ENCODE results near the gene PRMT9.

PRMT9 gene

GRCh38 chr4:147678796-147679549 is 5.0 kb downstream of the PRMT9 start:
- DNase-seq (ENCODE audit: low spot score): no peak

- no peak for DNase-seq (ENCODE audit: low spot score)
Measured at GRCh38 chr4:147678106-147678505, 5.9 kb downstream of the PRMT9 start.

GRCh38 chr4:147674496-147674895 is 9.5 kb downstream of the PRMT9 start:
- DNase-seq (ENCODE audit: low spot score): no peak

GRCh38 chr4:147674073-147674472 is 9.9 kb downstream of the PRMT9 start:
- DNase-seq (ENCODE audit: low spot score): no peak

- DNase-seq (ENCODE audit: low spot score): no peak
Measured at GRCh38 chr4:147658501-147658900, 25.5 kb downstream of the PRMT9 start.

GRCh38 chr4:147655639-147656038 is 28.3 kb downstream of the PRMT9 start:
- DNase-seq (ENCODE audit: low spot score): no peak

GRCh38 chr4:147651563-147651962 is 32.4 kb downstream of the PRMT9 start:
- no peak for DNase-seq (ENCODE audit: low spot score)

- DNase-seq (ENCODE audit: low spot score): no peak
Measured at GRCh38 chr4:147648656-147649055, 35.3 kb downstream of the PRMT9 start.

- DNase-seq (ENCODE audit: low spot score): no peak
Measured at GRCh38 chr4:147645099-147645498, 38.9 kb downstream of the PRMT9 start.

- peak; percentile 1 for DNase-seq (ENCODE audit: low spot score)
Measured at GRCh38 chr4:147644471-147644870, 39.5 kb downstream of the PRMT9 start.

- DNase-seq (ENCODE audit: low spot score): no peak
Measured at GRCh38 chr4:147643616-147644015, 40.3 kb downstream of the PRMT9 start.

GRCh38 chr4:147640331-147640730 is 43.6 kb downstream of the PRMT9 start:
- DNase-seq (ENCODE audit: low spot score): no peak

- DNase-seq (ENCODE audit: low spot score): no peak
Measured at GRCh38 chr4:147639388-147639787, 44.6 kb downstream of the PRMT9 start.

- DNase-seq (ENCODE audit: low spot score): no peak
Measured at GRCh38 chr4:147638942-147639341, 45.0 kb downstream of the PRMT9 start.

- no peak for DNase-seq (ENCODE audit: low spot score)
Measured at GRCh38 chr4:147638365-147638764, 45.6 kb downstream of the PRMT9 start.

GRCh38 chr4:147635348-147635747 is 48.6 kb downstream of the PRMT9 start:
- DNase-seq (ENCODE audit: low spot score): no peak

GRCh38 chr4:147633643-147634042 is 50.3 kb downstream of the PRMT9 start:
- DNase-seq (ENCODE audit: low spot score): no peak

GRCh38 chr4:147633113-147633512 is 50.9 kb downstream of the PRMT9 start:
- DNase-seq (ENCODE audit: low spot score): no peak

- no peak for DNase-seq (ENCODE audit: low spot score)
Measured at GRCh38 chr4:147629783-147630730, 53.9 kb downstream of the PRMT9 start.

- DNase-seq (ENCODE audit: low spot score): no peak
Measured at GRCh38 chr4:147628415-147628814, 55.5 kb downstream of the PRMT9 start.

GRCh38 chr4:147626903-147627302 is 57.1 kb downstream of the PRMT9 start:
- no peak for DNase-seq (ENCODE audit: low spot score)

GRCh38 chr4:147625733-147626132 is 58.2 kb downstream of the PRMT9 start:
- no peak for DNase-seq (ENCODE audit: low spot score)

GRCh38 chr4:147620315-147620714 is 63.6 kb downstream of the PRMT9 start:
- no peak for DNase-seq (ENCODE audit: low spot score)

Data from putamen (tissue), 1 donor.